ENCODE results near the gene NCAPH2. TPM values are rescaled to one million over a fixed set of nuclear protein-coding genes. Genes with fewer than 3 reads are reported as not detected.

Gene NCAPH2
- total and polyA plus RNA-seq, 2 of the 8 experiments (the other 6 are each of a cell fraction or from before 2014, with no cell fraction given): 62.2 to 81.6 TPM

Other genes starting within 250 kb of the NCAPH2 start
- 15.6 and 20.3 TPM in 2 replicates for gene MAPK12, start 246.5 kb upstream of the NCAPH2 start, total RNA-seq (2021; fragmentation: NEBNext Ultra II Directional; extraction: Animal tissue kit (Norgen Biotek cat#: 25700))
- 17.3 and 25.9 TPM in 2 replicates for gene MAPK12, start 246.5 kb upstream of the NCAPH2 start, polyA plus RNA-seq (2011; rRNA removed)
- 1.5 TPM in 2 replicates for gene MAPK11, start 237.8 kb upstream of the NCAPH2 start, total RNA-seq (2021; fragmentation: NEBNext Ultra II Directional; extraction: Animal tissue kit (Norgen Biotek cat#: 25700))
- 0.70 and 1.5 TPM in 2 replicates for gene MAPK11, start 237.8 kb upstream of the NCAPH2 start, polyA plus RNA-seq (2011; rRNA removed)
- 92.8 and 106 TPM in 2 replicates for gene PLXNB2, start 200.6 kb upstream of the NCAPH2 start, total RNA-seq (2021; fragmentation: NEBNext Ultra II Directional; extraction: Animal tissue kit (Norgen Biotek cat#: 25700))
- 58.3 and 83.3 TPM in 2 replicates for gene PLXNB2, start 200.6 kb upstream of the NCAPH2 start, polyA plus RNA-seq (2011; rRNA removed)
- gene DENND6B, start 181.2 kb upstream of the NCAPH2 start, total RNA-seq (2021; fragmentation: NEBNext Ultra II Directional; extraction: Animal tissue kit (Norgen Biotek cat#: 25700)): 1.1 TPM in 2 replicates
- gene DENND6B, start 181.2 kb upstream of the NCAPH2 start, polyA plus RNA-seq (2011; rRNA removed): 1.9 and 3.6 TPM in 2 replicates
- 32.2 and 32.3 TPM in 2 replicates for gene PPP6R2, start 164.9 kb upstream of the NCAPH2 start, total RNA-seq (2021; fragmentation: NEBNext Ultra II Directional; extraction: Animal tissue kit (Norgen Biotek cat#: 25700))
- 25.0 and 33.1 TPM in 2 replicates for gene PPP6R2, start 164.9 kb upstream of the NCAPH2 start, polyA plus RNA-seq (2011; rRNA removed)
- 68.4 and 71.5 TPM in 2 replicates for gene SBF1, start 33.2 kb upstream of the NCAPH2 start, total RNA-seq (2021; fragmentation: NEBNext Ultra II Directional; extraction: Animal tissue kit (Norgen Biotek cat#: 25700))
- gene SBF1, start 33.2 kb upstream of the NCAPH2 start, polyA plus RNA-seq (2011; rRNA removed): 29.1 and 53.7 TPM in 2 replicates
- 7.5 and 8.0 TPM in 2 replicates for gene ADM2, start 26.7 kb upstream of the NCAPH2 start, total RNA-seq (2021; fragmentation: NEBNext Ultra II Directional; extraction: Animal tissue kit (Norgen Biotek cat#: 25700))
- 3.3 and 6.8 TPM in 2 replicates for gene ADM2, start 26.7 kb upstream of the NCAPH2 start, polyA plus RNA-seq (2011; rRNA removed)
- gene MIOX, start 21.4 kb upstream of the NCAPH2 start, total RNA-seq (2021; fragmentation: NEBNext Ultra II Directional; extraction: Animal tissue kit (Norgen Biotek cat#: 25700)): 0.30 and 0.33 TPM in 2 replicates
- gene MIOX, start 21.4 kb upstream of the NCAPH2 start, polyA plus RNA-seq (2011; rRNA removed): 0.32 and 0.57 TPM in 2 replicates
- gene LMF2, start 522 bp upstream of the NCAPH2 start, total RNA-seq (2021; fragmentation: NEBNext Ultra II Directional; extraction: Animal tissue kit (Norgen Biotek cat#: 25700)): 31.3 and 34.3 TPM in 2 replicates
- 62.9 and 80.4 TPM in 2 replicates for gene LMF2, start 522 bp upstream of the NCAPH2 start, polyA plus RNA-seq (2011; rRNA removed)
- gene SCO2, start 17.4 kb downstream of the NCAPH2 start, total RNA-seq (2021; fragmentation: NEBNext Ultra II Directional; extraction: Animal tissue kit (Norgen Biotek cat#: 25700)): 2.2 TPM in 1 of 2 replicates, not detected in the other
- 2.0 and 2.5 TPM in 2 replicates for gene SCO2, start 17.4 kb downstream of the NCAPH2 start, polyA plus RNA-seq (2011; rRNA removed)
- 0.43 and 0.46 TPM in 2 replicates for gene TYMP, start 21.8 kb downstream of the NCAPH2 start, total RNA-seq (2021; fragmentation: NEBNext Ultra II Directional; extraction: Animal tissue kit (Norgen Biotek cat#: 25700))
- gene TYMP, start 21.8 kb downstream of the NCAPH2 start, polyA plus RNA-seq (2011; rRNA removed): 0.48 and 0.83 TPM in 2 replicates
- gene KLHDC7B, start 37.7 kb downstream of the NCAPH2 start, total RNA-seq (2021; fragmentation: NEBNext Ultra II Directional; extraction: Animal tissue kit (Norgen Biotek cat#: 25700)): not detected in 2 replicates
- not detected in 2 replicates for gene KLHDC7B, start 37.7 kb downstream of the NCAPH2 start, polyA plus RNA-seq (2011; rRNA removed)
- not detected in 2 replicates for gene SYCE3, start 54.7 kb downstream of the NCAPH2 start, total RNA-seq (2021; fragmentation: NEBNext Ultra II Directional; extraction: Animal tissue kit (Norgen Biotek cat#: 25700))
- gene SYCE3, start 54.7 kb downstream of the NCAPH2 start, polyA plus RNA-seq (2011; rRNA removed): 1.9 and 2.9 TPM in 2 replicates
- 33.1 and 36.2 TPM in 2 replicates for gene CPT1B, start 70.2 kb downstream of the NCAPH2 start, total RNA-seq (2021; fragmentation: NEBNext Ultra II Directional; extraction: Animal tissue kit (Norgen Biotek cat#: 25700))
- gene CPT1B, start 70.2 kb downstream of the NCAPH2 start, polyA plus RNA-seq (2011; rRNA removed): 34.2 and 47.7 TPM in 2 replicates
- 42.2 and 51.8 TPM in 2 replicates for gene CHKB, start 74.6 kb downstream of the NCAPH2 start, total RNA-seq (2021; fragmentation: NEBNext Ultra II Directional; extraction: Animal tissue kit (Norgen Biotek cat#: 25700))
- 27.9 and 28.4 TPM in 2 replicates for gene CHKB, start 74.6 kb downstream of the NCAPH2 start, polyA plus RNA-seq (2011; rRNA removed)
- gene MAPK8IP2, start 92.6 kb downstream of the NCAPH2 start, total RNA-seq (2021; fragmentation: NEBNext Ultra II Directional; extraction: Animal tissue kit (Norgen Biotek cat#: 25700)): 5.5 and 6.7 TPM in 2 replicates
- gene MAPK8IP2, start 92.6 kb downstream of the NCAPH2 start, polyA plus RNA-seq (2011; rRNA removed): 1.5 and 1.7 TPM in 2 replicates
- 7.7 and 9.8 TPM in 2 replicates for gene ARSA, start 119.9 kb downstream of the NCAPH2 start, total RNA-seq (2021; fragmentation: NEBNext Ultra II Directional; extraction: Animal tissue kit (Norgen Biotek cat#: 25700))
- 10.1 and 14.3 TPM in 2 replicates for gene ARSA, start 119.9 kb downstream of the NCAPH2 start, polyA plus RNA-seq (2011; rRNA removed)
- 6.0 and 6.3 TPM in 2 replicates for gene SHANK3, start 164.6 kb downstream of the NCAPH2 start, total RNA-seq (2021; fragmentation: NEBNext Ultra II Directional; extraction: Animal tissue kit (Norgen Biotek cat#: 25700))
- gene SHANK3, start 164.6 kb downstream of the NCAPH2 start, polyA plus RNA-seq (2011; rRNA removed): 1.5 and 2.8 TPM in 2 replicates
- 0.56 TPM in 1 of 2 replicates, not detected in the other for gene ACR, start 230.0 kb downstream of the NCAPH2 start, total RNA-seq (2021; fragmentation: NEBNext Ultra II Directional; extraction: Animal tissue kit (Norgen Biotek cat#: 25700))
- gene ACR, start 230.0 kb downstream of the NCAPH2 start, polyA plus RNA-seq (2011; rRNA removed): 0.05 TPM in 1 of 2 replicates, not detected in the other

Measured in H1 (cell line).